Suprapubic skin (tissue), 4 donors: Measurements from ENCODE around the gene CRYL1.

Source experiments
- POLR2A ChIP-seq, 2 donors: fragments of 450-650 bp; IDR thresholded peaks; one replicate each; pipeline ENCODE4 v1.6.1; 2017; ENCODE audit warnings: antibody characterized with exemption in 2 of 2, mild to moderate bottlenecking in 2 of 2, moderate library complexity in 2 of 2
- POLR2AphosphoS5 ChIP-seq, 3 donors: sonication (generic); formaldehyde crosslinking; IDR thresholded peaks; one replicate each; pipeline ENCODE4 v1.6.1; 2017; ENCODE audit warnings: antibody characterized with exemption in 3 of 3
- TF ChIP-seq, protein P1 (sequence below), 2 donors: fragments of 200-600 bp in 1 of 2; fragments of 450-650 bp in 1 of 2; sonication (generic) in 1 of 2; IDR thresholded peaks; one replicate each; pipeline ENCODE4 v1.5.1; 2016 to 2019; ENCODE audit warnings: antibody characterized with exemption in 2 of 2, mild to moderate bottlenecking in 1 of 2, moderate library complexity in 1 of 2

DNA sequence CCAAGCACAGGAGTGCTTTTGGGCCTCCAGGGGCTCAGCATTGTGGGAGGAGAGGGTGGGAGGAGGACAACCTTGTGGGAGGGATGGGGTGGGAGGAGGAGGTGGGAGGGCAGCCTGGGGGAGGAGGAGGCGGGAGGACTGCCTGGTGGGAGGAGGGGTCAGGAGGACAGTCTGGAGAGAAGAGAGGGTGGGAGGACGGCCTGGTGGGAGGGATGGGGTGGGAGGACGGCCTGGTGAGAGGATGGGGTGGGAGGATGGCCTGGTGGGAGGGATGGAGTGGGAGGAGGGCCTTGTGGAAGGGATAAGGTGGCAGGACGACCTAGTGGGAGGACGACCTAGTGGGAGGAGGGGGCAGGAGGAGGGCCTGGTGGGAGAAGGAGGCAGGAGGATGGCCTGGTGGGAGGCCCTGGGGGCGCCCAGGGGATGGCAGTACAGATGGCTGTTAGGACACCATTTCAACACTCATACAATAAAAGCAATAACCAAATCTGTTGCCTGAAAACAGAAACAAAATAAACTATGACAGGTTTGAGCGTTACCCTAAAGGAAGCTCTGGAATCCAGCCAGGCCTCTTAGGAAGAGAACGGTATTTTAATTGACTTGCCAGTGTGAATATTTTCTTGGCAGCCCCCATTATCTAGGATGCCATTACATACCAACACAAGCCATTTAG lies 63.7 kb downstream of the CRYL1 start:
- TF ChIP-seq, protein P1, sequence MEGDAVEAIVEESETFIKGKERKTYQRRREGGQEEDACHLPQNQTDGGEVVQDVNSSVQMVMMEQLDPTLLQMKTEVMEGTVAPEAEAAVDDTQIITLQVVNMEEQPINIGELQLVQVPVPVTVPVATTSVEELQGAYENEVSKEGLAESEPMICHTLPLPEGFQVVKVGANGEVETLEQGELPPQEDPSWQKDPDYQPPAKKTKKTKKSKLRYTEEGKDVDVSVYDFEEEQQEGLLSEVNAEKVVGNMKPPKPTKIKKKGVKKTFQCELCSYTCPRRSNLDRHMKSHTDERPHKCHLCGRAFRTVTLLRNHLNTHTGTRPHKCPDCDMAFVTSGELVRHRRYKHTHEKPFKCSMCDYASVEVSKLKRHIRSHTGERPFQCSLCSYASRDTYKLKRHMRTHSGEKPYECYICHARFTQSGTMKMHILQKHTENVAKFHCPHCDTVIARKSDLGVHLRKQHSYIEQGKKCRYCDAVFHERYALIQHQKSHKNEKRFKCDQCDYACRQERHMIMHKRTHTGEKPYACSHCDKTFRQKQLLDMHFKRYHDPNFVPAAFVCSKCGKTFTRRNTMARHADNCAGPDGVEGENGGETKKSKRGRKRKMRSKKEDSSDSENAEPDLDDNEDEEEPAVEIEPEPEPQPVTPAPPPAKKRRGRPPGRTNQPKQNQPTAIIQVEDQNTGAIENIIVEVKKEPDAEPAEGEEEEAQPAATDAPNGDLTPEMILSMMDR (IDR thresholded peaks at IDR 0.05) = no peak
- no peak for TF ChIP-seq POLR2A (IDR thresholded peaks at IDR 0.05)
- no peak for TF ChIP-seq POLR2AphosphoS5 (IDR thresholded peaks at IDR 0.05)
